Stimulated activated naive CD4-positive, alpha-beta T cell (primary cell): ENCODE data around the gene THPO.

Experiments used
- DNase-seq, 6 experiments: peaks; one replicate each; lab custom pipeline; 2025; lab: John Stamatoyannopoulos, UW

THPO gene

DNA sequence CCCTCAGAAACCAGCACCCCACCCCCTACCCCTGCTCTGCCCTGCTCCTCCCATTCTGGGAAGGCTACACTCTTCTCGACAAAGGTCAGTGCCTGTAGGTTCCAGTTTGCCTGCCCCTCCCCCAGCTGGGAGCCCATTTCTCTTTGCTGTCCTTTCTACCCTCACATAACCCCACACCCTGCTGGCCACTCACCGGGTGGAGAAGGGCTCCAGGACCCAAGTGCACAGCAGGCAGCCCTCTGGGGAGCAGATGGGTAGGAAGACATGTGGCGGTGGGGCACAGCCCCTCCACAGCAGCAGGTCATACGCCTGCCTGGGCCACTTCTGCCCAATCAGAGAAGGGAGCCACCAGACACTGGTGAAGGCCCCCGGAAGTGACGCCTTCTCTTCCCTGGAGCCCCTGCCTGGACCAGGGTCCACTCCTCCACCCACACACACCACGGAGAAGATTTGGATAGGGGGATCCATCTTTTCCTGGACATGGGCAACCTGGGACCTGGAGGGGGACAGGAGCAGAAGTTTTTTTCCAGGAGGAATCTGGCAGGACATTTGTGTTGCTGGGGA is at the start of gene THPO:
TSS of gene THPO (minus strand) at position 326 of the 564 bp plus-strand sequence. CDS start 1,948 bp downstream, outside the sequence.
- no peak for DNase-seq

DNA sequence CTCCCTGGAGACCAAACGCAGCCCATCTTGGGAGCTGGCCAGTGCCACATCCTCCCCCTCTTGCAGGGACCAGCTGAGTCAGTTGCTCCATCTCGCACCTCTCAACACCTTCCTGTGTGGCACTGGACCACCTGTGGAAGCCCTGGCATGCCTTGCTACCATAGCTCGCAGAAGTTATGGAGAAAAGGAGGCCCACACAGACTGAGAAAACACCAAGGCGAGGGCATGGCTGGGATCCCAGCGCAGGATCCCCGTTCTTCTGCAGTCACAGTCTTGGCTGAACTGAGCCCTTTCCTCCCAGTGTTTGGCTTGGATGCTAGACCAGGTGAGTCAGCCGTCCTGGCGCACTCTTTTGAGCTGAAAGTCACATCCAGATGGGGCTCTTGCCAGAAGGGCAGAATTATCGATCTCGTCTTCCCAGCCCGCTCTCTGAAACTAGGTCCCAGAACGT is 48.7 kb upstream of the THPO start:
- no peak for DNase-seq

GRCh38 chr3:184423561-184423960 is 45.6 kb upstream of the THPO start:
- DNase-seq: no peak

GRCh38 chr3:184419171-184419570 is 41.2 kb upstream of the THPO start:
- no peak for DNase-seq

DNA sequence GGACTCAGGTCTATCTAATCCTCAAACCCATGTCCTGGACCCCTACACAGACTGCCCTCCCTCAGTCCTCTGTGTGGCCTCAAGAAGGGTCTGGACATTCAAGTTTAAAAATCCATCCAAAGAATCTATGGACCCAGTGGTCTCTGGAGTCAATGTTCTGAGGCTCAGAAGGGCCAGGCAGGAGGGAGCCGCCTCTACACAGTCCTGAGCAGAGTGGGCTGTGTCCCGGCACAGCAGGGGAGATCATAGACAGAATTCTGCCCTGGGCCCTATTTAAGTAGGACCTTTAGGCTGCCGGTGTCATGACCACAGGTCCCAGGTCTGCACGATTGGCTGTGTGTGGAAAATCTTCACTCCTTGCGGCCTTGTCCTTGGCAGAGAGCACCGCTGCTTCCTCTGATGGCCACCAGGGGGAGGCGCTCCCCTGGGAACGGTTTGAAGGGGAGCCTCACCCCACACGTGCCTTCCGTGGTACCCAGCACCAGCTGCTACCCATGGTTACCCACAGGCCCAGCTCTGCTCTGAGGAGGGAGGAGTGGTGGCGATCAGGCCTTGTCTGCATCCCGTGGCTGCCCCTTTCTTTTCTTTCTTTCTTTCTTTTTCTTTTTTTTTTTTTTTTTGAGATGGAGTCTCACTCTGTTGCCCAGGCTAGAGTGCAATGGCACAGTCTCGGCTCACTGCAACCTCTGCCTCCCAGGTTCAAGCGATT is 39.8 kb upstream of the THPO start:
- peak; percentile 38 to 77 (median 58) for DNase-seq

DNA sequence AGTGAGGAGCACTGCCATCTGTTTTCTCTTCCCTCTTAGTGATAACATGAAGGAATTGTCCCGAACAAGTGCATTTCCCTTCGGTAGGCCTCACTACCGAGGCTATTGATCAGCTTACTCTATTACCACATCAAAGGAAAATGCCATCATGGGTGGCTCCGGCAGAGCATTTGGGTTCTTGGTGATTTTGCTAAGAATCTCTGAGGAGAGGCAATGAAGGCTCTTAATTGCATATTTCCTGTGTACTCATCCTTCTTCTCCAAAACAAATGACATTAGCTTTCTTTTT is 37.1 kb upstream of the THPO start:
- no peak for DNase-seq

GRCh38 chr3:184414418-184415202 is 36.6 kb upstream of the THPO start:
- no peak for DNase-seq

GRCh38 chr3:184409946-184410500 is 32.0 kb upstream of the THPO start:
- no peak for DNase-seq

GRCh38 chr3:184409331-184409926 is 31.4 kb upstream of the THPO start:
- DNase-seq: no peak

GRCh38 chr3:184405075-184406030 is 27.3 kb upstream of the THPO start:
- no peak for DNase-seq

- DNase-seq: no peak
These were observed 21.4 kb upstream of the THPO start for GRCh38 chr3:184399410-184399809.

DNA sequence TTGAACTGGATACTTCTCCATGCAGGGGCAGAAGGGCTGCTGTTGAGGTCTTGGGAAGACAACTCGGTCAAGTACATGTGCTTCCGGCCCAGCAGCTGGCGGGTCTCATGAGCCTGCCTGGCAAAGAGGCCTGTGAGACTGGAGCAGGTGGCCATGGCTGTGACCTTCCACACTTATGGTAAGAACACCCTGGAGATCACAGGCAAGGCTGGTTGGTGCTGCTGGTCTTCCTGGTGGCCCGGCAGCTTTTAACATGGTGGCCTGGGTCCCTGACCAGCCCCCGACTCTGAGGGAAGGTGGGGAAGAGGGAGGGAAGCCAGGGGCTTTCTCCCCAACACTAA is 17.3 kb upstream of the THPO start:
- no peak for DNase-seq

DNA sequence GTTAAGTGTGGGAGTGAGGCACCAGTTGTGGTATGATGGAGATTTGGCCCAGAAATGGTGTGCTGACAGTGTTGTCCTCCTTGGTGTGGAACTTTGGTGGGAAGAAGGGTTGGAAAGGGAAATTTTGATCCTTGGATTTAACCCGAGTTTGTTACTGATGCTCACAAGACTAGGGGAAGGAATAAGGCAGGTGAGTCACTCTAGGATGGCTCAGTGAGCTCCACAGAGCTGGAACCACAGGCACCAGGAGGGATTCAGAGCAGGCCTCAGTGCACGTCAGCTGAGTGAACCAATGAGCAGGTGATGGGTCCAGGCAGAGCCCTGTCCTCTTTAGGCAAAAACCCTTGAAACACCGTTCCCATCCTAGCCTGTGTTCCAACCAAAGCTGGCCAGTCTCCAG is 13.3 kb upstream of the THPO start:
- DNase-seq: no peak

DNA sequence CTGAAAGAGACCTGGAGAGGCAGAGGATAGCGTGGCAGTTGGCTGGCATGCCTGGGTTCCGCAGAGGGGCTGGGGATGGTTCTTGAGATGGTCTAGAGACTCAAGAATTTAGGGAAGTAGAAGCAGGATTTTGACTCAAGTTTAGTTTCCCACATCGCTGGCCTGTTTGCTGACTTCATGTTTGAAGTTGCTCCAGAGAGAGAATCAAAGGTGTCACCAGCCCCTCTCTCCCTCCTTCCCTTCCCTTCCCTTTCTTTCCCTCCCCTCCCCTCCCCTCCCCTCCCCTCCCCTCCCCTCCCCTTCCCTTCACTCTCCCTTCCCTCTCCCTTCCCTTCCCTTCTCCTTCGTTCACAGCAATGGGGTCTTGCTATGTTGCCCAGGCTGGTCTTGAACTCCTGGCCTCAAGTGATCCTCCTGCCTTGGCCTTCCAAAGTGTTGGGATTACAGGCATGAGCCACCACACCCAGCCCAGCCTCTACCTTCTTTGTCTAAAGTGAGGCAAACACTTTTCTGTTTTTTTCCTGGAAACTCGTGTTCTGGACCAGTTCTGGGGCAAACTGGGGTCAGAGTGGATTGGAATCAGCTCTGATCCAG is 12.0 kb upstream of the THPO start:
- DNase-seq: no peak

- no peak for DNase-seq
These were observed 11.4 kb upstream of the THPO start for GRCh38 chr3:184389384-184389783.

DNA sequence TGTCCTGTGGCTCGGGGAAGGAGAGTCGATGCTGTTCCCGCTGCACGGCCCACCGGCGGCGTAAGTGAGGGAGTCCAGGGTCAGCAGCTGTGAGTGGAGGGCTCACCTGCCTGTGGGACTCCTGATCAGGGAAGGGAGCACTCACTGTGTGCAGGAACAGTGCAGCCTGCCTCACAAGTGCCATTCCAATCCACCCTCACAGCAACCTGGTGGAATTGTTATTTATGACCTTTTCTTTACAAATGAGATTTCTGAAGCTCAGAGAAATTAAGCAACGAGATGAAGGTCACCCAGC is 10.9 kb upstream of the THPO start:
- DNase-seq: no peak

DNA sequence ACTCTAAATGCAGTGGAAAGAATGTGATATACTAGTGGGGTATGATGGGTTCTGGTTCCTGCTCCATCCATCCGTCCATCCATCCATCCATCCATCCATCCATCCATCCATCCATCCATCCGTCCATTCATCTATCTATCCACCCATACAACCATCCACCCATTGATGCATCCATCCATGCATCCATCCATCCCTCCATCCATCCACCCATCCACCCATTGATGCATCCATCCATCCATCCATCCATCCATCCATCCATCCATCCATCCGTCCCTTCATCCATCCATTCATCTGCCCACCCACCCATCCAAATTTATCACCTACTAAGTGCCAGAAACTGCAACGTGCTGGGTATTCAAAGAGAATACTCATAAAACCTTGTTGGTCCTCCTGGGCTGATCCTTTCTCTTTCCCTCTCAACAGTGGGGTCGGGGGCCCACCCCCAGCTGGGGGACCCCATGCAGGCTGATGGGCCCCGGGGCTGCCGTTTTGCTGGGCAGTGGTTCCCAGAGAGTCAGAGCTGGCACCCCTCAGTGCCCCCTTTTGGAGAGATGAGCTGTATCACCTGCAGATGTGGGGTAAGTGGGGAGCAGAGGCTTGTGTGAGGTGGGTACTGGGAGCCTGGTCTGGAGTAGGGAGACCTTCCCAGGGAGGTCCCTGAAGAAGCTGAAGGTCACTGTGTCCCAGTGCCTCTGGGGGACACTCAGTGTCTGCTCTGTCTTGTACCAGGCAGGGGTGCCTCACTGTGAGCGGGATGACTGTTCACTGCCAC is 10.3 kb upstream of the THPO start:
- DNase-seq: no peak

DNA sequence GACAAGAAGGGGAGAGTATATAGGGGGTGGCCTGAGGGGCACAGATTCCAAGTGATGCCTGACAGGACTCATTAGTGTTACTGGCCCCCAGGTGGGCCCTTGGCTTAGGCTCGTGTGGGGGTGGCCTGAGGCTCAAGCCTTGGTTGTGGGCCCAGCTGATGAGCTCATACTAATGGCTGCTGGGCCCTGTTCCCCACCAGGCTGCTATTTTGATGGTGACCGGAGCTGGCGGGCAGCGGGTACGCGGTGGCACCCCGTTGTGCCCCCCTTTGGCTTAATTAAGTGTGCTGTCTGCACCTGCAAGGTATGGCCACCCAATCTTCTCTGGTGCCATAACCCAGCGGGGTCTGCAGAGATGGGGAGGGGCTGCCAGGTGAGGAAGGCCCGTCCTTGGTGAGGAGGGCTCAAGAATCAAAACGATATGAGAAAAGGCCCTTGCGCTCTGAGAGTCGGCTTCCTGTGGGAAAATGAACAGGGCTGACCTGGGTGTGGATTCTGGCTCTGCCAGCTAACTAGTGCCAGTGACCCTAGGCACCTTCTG is 9.2 kb upstream of the THPO start:
- DNase-seq: no peak

DNA sequence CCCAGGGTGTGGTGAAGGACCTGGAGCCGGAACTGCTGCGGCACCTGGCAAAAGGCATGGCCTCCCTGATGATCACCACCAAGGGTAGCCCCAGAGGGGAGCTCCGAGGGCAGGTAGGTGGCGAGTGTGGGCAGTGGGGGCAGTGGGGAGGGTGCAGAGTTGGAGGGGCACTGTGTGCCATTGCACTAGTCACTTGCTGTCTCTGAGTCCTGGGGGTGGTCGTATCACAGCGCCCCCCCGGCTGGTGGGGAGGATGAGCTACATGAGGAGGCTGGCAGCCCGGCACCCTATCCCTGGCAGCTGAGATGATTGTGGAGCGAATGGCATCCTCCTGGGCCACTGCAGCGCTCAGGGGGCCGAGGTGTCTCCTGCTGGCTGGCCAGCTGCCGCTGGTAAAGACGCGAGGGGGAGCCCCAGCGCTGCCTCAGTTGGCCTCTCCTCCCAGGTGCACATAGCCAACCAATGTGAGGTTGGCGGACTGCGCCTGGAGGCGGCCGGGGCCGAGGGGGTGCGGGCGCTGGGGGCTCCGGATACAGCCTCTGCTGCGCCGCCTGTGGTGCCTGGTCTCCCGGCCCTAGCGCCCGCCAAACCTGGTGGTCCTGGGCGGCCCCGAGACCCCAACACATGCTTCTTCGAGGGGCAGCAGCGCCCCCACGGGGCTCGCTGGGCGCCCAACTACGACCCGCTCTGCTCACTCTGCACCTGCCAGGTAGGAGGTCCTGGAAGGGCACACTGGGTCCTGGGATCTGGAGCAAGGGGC is 8.2 kb upstream of the THPO start:
- DNase-seq: no peak
